ENCODE measurements around the gene SERPINA9.

The SERPINA9 gene

DNA sequence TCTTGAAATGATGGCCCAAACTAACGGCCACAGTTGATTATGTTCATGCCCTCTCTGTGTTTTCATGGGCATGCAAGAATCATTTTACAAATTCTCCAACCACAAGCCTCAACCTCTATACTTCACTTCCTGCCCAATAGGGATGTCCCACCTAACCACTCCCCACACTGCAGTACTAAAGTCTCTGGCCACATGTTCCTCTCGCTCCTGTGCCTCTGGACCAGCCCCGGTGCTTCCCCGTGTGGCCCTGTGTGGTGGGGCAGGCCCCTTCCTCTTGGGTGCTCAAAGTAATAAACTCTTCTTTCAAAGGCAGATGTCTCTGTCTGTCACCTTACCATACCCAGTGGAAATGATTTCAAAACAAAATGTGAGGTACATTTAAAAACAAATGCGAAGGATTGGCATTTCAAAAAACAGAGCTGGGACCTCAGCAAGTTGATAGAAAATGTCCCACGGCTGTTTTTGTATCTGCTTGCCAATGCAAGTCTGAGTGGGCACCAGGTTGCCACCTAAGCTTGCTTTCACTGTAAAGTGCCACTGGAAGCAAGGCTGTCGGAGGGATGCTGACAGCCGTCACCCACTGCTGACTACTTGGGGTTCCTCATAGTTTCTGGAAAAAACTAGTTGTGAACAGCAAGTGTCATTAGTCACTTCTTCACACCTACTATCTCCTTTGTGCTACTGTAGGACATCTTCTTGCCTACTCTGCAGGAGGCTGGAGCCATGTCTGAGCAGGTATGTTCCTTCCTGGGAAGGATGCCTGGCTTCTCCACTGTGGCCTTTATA is 15.2 kb downstream of the SERPINA9 start:
- no peak overlapping the region for H3K27ac ChIP-seq
- no peak for DNase-seq (ENCODE audit: low spot score)
- ChIA-PET CTCF (no interaction called here), POLR2A (ENCODE audit: low non-redundant PET) (no interaction called here)
- TF ChIP-seq, protein P1, sequence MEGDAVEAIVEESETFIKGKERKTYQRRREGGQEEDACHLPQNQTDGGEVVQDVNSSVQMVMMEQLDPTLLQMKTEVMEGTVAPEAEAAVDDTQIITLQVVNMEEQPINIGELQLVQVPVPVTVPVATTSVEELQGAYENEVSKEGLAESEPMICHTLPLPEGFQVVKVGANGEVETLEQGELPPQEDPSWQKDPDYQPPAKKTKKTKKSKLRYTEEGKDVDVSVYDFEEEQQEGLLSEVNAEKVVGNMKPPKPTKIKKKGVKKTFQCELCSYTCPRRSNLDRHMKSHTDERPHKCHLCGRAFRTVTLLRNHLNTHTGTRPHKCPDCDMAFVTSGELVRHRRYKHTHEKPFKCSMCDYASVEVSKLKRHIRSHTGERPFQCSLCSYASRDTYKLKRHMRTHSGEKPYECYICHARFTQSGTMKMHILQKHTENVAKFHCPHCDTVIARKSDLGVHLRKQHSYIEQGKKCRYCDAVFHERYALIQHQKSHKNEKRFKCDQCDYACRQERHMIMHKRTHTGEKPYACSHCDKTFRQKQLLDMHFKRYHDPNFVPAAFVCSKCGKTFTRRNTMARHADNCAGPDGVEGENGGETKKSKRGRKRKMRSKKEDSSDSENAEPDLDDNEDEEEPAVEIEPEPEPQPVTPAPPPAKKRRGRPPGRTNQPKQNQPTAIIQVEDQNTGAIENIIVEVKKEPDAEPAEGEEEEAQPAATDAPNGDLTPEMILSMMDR (conservative IDR thresholded peaks at IDR 0.05; ENCODE audit: low read depth), result no peak

DNA sequence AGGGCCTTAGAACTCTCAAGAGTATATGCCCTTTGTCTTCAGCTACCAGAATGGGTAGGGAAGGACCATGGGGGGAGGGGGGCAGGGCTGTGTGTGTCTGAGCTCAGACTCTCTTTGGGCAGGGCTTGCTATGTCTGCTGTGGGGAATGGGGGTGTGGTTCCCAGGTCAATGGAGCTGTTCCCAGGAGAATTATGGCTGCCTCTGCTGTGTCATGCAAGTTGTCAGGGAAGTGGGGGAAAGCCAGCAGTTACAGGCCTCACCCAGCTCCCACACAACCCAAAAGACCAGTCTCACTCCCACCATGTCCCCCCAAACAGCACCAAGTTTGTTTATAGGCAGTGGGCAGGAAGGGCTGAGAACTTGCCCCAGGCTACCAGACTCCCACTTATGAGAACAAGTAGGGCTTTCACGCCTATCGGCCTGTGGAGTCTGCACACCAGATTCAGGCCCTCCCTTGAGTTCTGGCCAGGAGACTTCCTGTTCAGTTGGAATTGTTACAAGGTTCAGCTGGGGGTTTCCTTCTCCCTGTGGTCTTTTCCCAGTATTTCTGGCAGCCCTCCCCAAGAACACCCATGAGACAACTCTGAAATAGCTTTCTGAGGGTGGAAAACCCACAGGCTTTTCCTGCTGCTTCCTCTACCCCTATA is 17.3 kb downstream of the SERPINA9 start:
- H3K27ac ChIP-seq, result peak overlapping the region; percentile 44; the same call in 1 of the 2 replicates
- no peak for DNase-seq (ENCODE audit: low spot score)
- ChIA-PET CTCF (no interaction called here), POLR2A (ENCODE audit: low non-redundant PET) (interaction anchor here (0.6 kb wide), 1 partner anchor 40 kb away, joined by 4 read pairs; no protein-coding TSS in a partner anchor)
- TF ChIP-seq, protein P1 (conservative IDR thresholded peaks at IDR 0.05; ENCODE audit: low read depth), result no peak

DNA sequence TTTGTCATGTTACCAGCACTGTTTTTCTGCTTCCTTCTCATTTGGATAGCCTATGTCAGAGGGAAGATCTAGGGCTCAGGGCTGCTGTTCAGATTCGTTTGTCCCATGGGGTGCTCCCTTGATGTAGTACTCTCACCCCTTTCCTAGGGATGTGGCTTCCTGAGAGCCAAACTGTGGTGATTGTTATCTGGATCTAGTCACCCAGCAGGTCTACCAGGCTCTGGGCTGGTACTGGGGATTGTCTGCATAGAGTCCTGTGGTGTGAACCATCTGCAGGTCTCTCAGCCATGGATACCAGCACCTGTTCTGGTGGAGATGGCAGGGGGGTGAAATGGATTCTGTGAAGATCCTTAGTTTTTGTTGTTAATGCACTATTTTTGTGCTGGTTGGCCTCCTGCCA is 17.9 kb downstream of the SERPINA9 start:
- TF ChIP-seq, protein P1 (conservative IDR thresholded peaks at IDR 0.05; ENCODE audit: low read depth), result no peak
- ChIA-PET POLR2A (ENCODE audit: low non-redundant PET) (no interaction called here), CTCF (no interaction called here)
- H3K27ac ChIP-seq, result no peak overlapping the region
- DNase-seq (ENCODE audit: low spot score), result no peak

DNA sequence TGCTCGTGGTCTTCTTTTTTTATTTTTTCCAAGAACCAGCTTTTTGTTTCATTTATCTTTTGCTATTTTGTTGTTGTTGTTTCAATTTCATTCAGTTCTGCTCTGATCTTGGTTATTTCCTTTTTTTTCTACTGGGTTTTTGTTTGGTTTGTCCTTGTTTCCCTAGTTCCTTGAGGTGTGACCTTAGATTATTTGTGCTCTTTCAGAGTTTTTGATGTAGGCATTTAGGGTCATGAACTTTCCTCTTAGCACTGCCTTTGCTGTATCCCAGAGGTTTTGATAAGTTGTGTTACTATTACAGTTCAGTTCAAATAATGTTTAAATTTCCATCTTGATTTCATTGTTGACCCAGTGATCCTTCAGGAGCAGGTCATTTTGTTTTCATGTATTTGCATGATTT is 20.1 kb downstream of the SERPINA9 start:
- H3K27ac ChIP-seq, result no peak overlapping the region
- ChIA-PET POLR2A (ENCODE audit: low non-redundant PET) (no interaction called here), CTCF (no interaction called here)
- no peak for DNase-seq (ENCODE audit: low spot score)
- TF ChIP-seq, protein P1 (conservative IDR thresholded peaks at IDR 0.05; ENCODE audit: low read depth), result no peak

DNA sequence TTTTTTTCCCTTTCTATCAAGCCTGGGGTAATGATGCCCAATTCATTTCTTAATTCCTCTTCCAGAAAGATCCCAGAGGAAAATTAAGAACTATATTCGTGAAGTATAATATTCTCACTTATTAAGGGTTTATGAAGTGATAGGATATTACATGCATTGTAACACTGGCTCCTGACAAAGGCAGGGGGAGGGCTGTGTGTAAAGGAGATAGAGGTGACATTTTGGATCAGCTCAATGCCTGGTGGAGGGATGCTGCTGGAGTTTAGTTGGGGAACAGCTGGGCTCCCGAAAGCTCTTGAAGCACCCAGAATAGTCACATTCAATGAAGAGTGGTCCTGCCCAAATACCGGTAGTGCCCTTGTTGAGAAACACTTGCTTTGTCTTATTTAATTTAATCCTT is 24.2 kb downstream of the SERPINA9 start:
- CTCF ChIA-PET, result no interaction called here
- no peak overlapping the region for H3K27ac ChIP-seq
- POLR2A ChIA-PET (ENCODE audit: low non-redundant PET), result no interaction called here
- DNase-seq (ENCODE audit: low spot score), result no peak
- TF ChIP-seq, protein P1 (conservative IDR thresholded peaks at IDR 0.05; ENCODE audit: low read depth), result no peak

DNA sequence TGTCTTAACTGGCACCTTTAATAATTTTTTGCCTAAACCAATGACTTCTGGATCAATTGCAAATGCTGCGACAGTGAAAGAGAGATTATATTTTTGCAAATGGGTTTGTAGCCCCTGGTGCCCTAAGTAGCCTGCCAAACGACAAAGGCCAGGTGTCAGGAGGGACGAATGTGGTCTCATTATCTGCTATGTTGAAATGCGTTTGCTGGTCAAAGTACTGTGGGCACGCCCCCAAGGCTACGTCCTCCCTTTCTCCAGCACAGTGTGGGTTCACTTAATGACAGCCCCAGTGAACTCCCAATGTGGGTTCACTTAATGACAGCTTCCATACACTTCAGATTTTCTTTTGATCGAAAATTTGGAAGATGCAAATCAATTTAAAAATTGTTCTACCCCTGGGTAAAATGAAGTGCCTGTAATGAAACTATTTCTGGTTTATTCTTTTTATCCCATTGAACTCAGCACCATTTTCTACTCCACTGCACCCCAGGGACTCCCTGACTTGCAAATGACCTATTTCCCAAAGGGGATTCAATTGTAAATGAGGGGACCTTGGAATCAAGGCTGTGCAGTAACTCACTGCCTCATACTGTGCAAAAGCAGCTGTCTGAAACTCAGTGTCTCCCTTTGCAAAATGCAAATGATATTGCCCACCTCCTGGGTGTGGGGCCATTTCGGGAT is 24.8 kb downstream of the SERPINA9 start:
- DNase-seq (ENCODE audit: low spot score), result no peak
- ChIA-PET CTCF (no interaction called here), POLR2A (ENCODE audit: low non-redundant PET) (no interaction called here)
- TF ChIP-seq, protein P1 (conservative IDR thresholded peaks at IDR 0.05; ENCODE audit: low read depth), result no peak
- H3K27ac ChIP-seq, result no peak overlapping the region
